Neural crest cell (in vitro differentiated cells): ENCODE results near the gene EMILIN3. TPM values are rescaled to one million over a fixed set of nuclear protein-coding genes. Genes with fewer than 3 reads are reported as not detected.

Source experiments
- DNase-seq: peaks from one replicate; pipeline ENCODE4 v3.0.0; 2021; ENCODE audit warnings: low read depth, mixed read lengths, low spot score
- H3K27ac Mint-ChIP-seq: one replicate; pipeline ENCODE4 v1.8.0; 2021; ENCODE audit warnings: mild to moderate bottlenecking, mixed read lengths; ENCODE audit not compliant: unreplicated experiment
- H3K27me3 Mint-ChIP-seq: 2 replicates; pipeline ENCODE4 v1.8.0; 2021; ENCODE audit warnings: low read depth, mild to moderate bottlenecking, mixed read lengths
- H3K36me3 Mint-ChIP-seq: 2 replicates; pipeline ENCODE4 v1.8.0; 2021; ENCODE audit warnings: low read depth, mild to moderate bottlenecking, mixed read lengths
- H3K4me1 Mint-ChIP-seq: 2 replicates; pipeline ENCODE4 v1.8.0; 2021; ENCODE audit warnings: mixed read lengths
- H3K4me3 Mint-ChIP-seq: one replicate; pipeline ENCODE4 v1.8.0; 2021; ENCODE audit warnings: mild to moderate bottlenecking, mixed read lengths
- H3K9me3 Mint-ChIP-seq: 2 replicates; pipeline ENCODE4 v1.8.0; 2021; ENCODE audit warnings: mixed read lengths
- total RNA-seq: library from RNA; stranded (reverse); gene quantifications from 2 replicates; pipeline ENCODE4 v1.2.1, GENCODE V29; 2021
- TF ChIP-seq, protein P1 (sequence below): fragments of 200-600 bp; sonication (generic); conservative IDR thresholded peaks from 2 replicates; pipeline ENCODE4 v1.5.0; 2021; ENCODE audit warnings: antibody characterized with exemption, mild to moderate bottlenecking

The EMILIN3 gene
- total RNA-seq, 1 donor from 2014 or later: 6.9 TPM

DNA sequence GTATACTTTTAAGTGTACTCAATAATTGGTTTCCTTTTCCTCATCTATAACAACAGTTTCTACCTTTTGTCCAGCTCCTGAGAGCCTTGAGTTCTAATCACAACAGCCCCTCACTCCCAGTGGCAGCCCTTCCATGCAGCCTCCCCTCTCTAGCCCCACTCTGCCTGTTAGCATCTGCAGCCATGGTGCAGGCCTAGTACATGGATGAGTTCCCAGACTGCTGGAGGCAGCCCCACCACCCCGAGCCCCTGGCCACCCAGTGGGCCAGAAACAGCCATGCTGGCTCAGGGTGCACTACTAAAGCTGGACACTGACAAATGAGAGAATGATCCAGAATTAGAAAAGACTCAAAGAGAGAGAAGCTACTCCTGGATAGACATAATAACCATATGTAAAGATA lies 35.7 kb downstream of the EMILIN3 start:
- DNase-seq: no peak
- Mint-ChIP-seq H3K9me3 (no peaks in the 10 kb centered on the region), H3K4me1 (peaks cover 6% of the 10 kb centered on the region), H3K4me3 (no peak overlapping the region), H3K36me3 (no peaks in the 10 kb centered on the region), H3K27me3 (no peaks in the 10 kb centered on the region), H3K27ac (no peak overlapping the region)
- TF ChIP-seq, protein P1, sequence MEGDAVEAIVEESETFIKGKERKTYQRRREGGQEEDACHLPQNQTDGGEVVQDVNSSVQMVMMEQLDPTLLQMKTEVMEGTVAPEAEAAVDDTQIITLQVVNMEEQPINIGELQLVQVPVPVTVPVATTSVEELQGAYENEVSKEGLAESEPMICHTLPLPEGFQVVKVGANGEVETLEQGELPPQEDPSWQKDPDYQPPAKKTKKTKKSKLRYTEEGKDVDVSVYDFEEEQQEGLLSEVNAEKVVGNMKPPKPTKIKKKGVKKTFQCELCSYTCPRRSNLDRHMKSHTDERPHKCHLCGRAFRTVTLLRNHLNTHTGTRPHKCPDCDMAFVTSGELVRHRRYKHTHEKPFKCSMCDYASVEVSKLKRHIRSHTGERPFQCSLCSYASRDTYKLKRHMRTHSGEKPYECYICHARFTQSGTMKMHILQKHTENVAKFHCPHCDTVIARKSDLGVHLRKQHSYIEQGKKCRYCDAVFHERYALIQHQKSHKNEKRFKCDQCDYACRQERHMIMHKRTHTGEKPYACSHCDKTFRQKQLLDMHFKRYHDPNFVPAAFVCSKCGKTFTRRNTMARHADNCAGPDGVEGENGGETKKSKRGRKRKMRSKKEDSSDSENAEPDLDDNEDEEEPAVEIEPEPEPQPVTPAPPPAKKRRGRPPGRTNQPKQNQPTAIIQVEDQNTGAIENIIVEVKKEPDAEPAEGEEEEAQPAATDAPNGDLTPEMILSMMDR: no peak

DNA sequence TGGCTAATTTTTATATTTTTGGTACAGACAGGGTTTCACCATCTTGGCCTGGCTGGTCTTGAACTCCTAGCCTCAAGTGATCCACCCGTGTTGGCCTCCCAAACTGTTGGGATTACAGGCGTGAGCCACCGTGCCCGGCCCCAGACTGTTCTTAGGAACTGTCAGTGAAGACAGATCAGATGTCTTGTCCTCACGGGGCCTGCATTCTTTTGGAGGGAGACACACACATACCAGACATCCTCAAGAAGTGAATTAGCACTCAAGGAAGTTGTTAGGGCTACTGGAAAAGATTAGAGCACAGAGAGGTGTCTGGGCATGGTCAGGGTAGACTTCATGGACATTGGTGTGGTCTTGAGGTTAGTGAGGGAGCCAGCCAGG lies 36.3 kb downstream of the EMILIN3 start:
- H3K27ac Mint-ChIP-seq: no peak overlapping the region
- H3K36me3 Mint-ChIP-seq: no peaks in the 10 kb centered on the region
- H3K4me3 Mint-ChIP-seq: no peak overlapping the region
- no peaks in the 10 kb centered on the region for H3K27me3 Mint-ChIP-seq
- peaks cover 6% of the 10 kb centered on the region for H3K4me1 Mint-ChIP-seq
- no peaks in the 10 kb centered on the region for H3K9me3 Mint-ChIP-seq
- no peak for DNase-seq
- TF ChIP-seq, protein P1: no peak

DNA sequence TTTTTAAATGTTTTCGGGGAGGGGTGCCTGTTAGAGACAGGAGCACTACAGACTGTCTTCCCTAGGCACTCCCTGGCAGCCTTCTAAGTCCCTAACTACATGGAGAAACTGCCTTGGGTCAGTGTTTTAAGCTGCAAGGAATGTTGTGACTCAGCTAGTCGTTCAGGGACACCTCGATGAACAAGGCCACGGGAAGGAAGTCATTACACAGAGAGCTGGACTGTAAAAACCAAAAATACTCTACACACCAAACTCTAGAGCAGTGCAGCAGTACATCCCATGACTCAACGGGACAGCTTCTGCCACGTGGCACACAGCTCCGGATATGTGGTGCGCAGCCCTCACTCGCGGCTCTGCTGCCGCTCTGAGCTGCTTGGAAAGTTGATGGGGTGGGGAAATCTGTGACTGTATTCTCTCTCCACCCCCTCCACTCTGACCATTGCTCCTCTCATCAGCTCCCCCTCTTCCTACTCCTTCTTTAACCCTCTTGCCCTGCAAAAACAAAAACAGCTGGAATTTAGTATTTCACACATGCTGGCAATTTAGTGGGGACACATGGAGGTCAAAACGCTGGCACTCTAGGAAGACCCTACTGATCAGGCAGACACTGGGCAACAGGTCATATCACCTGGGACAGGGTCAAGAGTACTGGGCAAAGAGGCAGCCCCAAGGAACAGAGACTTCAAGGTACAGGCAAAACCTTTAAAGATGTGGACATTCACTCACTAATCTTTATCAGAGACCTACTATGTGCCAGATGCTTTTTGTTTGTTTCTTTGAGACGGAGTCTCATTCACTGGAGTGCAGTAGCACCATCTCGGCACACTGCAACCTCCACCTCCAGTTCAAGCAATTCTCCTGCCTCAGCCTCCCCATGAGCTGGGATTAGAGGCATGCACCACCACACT lies 36.9 kb downstream of the EMILIN3 start:
- Mint-ChIP-seq H3K27me3 (no peaks in the 10 kb centered on the region), H3K36me3 (no peaks in the 10 kb centered on the region)

DNA sequence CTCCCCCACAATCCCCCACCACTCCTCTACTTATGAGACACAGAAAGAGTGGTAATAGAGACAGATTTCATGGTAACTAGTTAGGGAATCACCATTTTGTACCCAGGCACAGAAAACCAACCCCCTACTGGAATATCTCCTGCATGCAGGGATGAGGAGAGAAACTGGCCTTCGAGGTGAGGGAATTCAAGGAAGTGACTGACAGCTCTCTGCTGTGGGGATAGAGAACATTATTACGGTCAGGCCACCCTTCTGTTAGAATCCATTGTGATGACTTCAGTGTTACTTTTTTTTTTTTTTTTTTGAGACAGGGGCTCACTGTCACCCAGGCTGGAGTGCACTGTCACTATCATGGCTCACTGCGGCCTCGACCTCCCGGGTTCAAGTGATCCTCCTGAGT lies 39.4 kb downstream of the EMILIN3 start:
- Mint-ChIP-seq H3K36me3 (no peaks in the 10 kb centered on the region), H3K9me3 (no peaks in the 10 kb centered on the region), H3K4me3 (no peak overlapping the region), H3K27ac (no peak overlapping the region), H3K4me1 (peaks cover 6% of the 10 kb centered on the region), H3K27me3 (no peaks in the 10 kb centered on the region)
- TF ChIP-seq, protein P1: no peak
- no peak for DNase-seq

More for the DNA sequence above, 36.9 kb downstream of the EMILIN3 start:
- Mint-ChIP-seq H3K4me3 (no peak overlapping the region), H3K9me3 (no peaks in the 10 kb centered on the region), H3K27ac (no peak overlapping the region), H3K4me1 (peaks cover 6% of the 10 kb centered on the region)
- no peak for DNase-seq
- TF ChIP-seq, protein P1: no peak

DNA sequence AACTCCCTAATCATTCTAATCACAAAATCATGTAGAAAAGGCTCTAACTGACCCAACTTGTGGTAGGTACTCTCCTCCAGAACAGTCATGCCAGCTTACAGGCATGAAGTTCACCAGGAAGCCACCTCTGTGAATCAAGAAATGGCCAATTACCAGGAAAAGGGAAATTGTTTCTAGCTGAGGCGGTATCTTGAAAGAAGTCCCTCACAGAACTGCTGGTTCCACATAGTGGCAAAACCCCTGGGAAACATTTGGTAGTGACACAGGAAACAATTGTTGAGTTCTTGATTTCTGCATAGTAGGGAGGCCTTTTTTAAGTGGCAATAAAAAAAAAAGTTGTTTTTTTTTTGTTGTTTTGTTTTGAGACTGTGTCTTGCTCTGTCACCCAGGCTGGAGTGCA lies 45.6 kb downstream of the EMILIN3 start:
- DNase-seq: no peak
- TF ChIP-seq, protein P1: no peak
- H3K4me1 Mint-ChIP-seq: peaks cover 14% of the 10 kb centered on the region
- no peaks in the 10 kb centered on the region for H3K9me3 Mint-ChIP-seq
- no peak overlapping the region for H3K4me3 Mint-ChIP-seq
- H3K27ac Mint-ChIP-seq: no peak overlapping the region
- peaks cover 5% of the 10 kb centered on the region for H3K27me3 Mint-ChIP-seq
- H3K36me3 Mint-ChIP-seq: no peaks in the 10 kb centered on the region
